GM21737 (cell line): Measurements from ENCODE around the gene TEX36.
A peak's percentile ranks its signal among the peaks of the same experiment; 100 is the strongest.
"Not testable (repeated sequence)": the region's sequence is repeated elsewhere in the genome, so short reads cannot be mapped to it uniquely, and the experiment has no call there.

Source experiments
- ATAC-seq: cut with Tn5 transposase; IDR thresholded peaks from one replicate; pipeline ENCODE4 v1.9.1; 2021; ENCODE audit warnings: mild to moderate bottlenecking, moderate library complexity; ENCODE audit not compliant: unreplicated experiment

The TEX36 gene

GRCh38 chr10:125683063-125683462 is at the start of gene TEX36:
Gene TEX36 (minus strand): TSS chr10:125683163. CDS start chr10:125682989, 174 bp downstream.
- no peak for ATAC-seq

- ATAC-seq, result no peak
Measured at GRCh38 chr10:125727436-125727835, 44.5 kb upstream of the TEX36 start.

GRCh38 chr10:125726914-125727313 is 44.0 kb upstream of the TEX36 start:
- ATAC-seq, result no peak

- no peak for ATAC-seq
Measured at GRCh38 chr10:125722811-125723210, 39.8 kb upstream of the TEX36 start.

- ATAC-seq, result peak; percentile 50
Measured at GRCh38 chr10:125721035-125721434, 38.1 kb upstream of the TEX36 start.

GRCh38 chr10:125720002-125720382 is 37.0 kb upstream of the TEX36 start:
- no peak for ATAC-seq

GRCh38 chr10:125719173-125720001 is 36.4 kb upstream of the TEX36 start, which contains the start of gene EDRF1:
Gene EDRF1 (plus strand): TSS chr10:125719709. CDS start chr10:125719808, 99 bp downstream.
- peak; percentile 90 for ATAC-seq

- ATAC-seq, result not testable (repeated sequence)
Measured at GRCh38 chr10:125714728-125715127, 31.8 kb upstream of the TEX36 start.

- ATAC-seq, result no peak
Measured at GRCh38 chr10:125711110-125711750, 28.3 kb upstream of the TEX36 start.

- no peak for ATAC-seq
Measured at GRCh38 chr10:125709553-125710474, 26.9 kb upstream of the TEX36 start.

- ATAC-seq, result no peak
Measured at GRCh38 chr10:125708971-125709503, 26.1 kb upstream of the TEX36 start.

- ATAC-seq, result peak; percentile 65
Measured at GRCh38 chr10:125707541-125708468, 24.8 kb upstream of the TEX36 start.

GRCh38 chr10:125700355-125700911 is 17.5 kb upstream of the TEX36 start:
- no peak for ATAC-seq

- ATAC-seq, result no peak
Measured at GRCh38 chr10:125699562-125700143, 16.7 kb upstream of the TEX36 start.

- ATAC-seq, result no peak
Measured at GRCh38 chr10:125698481-125698998, 15.6 kb upstream of the TEX36 start.

GRCh38 chr10:125696884-125697283 is 13.9 kb upstream of the TEX36 start:
- not testable (repeated sequence) for ATAC-seq

GRCh38 chr10:125694883-125695282 is 11.9 kb upstream of the TEX36 start:
- ATAC-seq, result no peak

- no peak for ATAC-seq
Measured at GRCh38 chr10:125693524-125693847, 10.5 kb upstream of the TEX36 start.
